NCI-H1105 treated with DMSO at 0.1 percent for 48 hours (cell line): ENCODE data around the gene CBFA2T2.
"Not testable (repeated sequence)": the region's sequence is repeated elsewhere in the genome, so short reads cannot be mapped to it uniquely, and the experiment has no call there.

Experiments
- DNase-seq: peaks from one replicate; lab custom pipeline; 2025; lab: John Stamatoyannopoulos, UW

The CBFA2T2 gene

DNA sequence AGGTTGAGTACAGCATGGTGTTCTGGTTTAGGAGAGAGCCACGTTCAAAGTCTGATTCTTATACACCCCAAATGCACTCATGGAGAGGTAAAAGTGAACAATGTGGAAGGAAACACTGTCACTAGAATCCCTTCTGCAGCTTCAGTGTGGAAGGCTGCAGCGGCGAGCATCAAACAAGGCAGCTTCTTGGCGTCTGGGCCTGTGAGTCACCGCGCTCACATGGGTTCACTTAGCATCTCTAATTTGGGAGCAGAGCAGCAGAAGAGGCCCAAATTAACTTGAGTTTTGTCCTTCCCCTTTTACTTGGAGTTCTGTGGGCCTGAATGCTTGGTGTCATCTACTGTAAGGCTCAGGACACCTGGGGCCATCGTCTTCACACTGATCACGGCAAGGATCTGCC, 207.2 kb downstream of the CBFA2T2 start:
- no peak for DNase-seq

DNA sequence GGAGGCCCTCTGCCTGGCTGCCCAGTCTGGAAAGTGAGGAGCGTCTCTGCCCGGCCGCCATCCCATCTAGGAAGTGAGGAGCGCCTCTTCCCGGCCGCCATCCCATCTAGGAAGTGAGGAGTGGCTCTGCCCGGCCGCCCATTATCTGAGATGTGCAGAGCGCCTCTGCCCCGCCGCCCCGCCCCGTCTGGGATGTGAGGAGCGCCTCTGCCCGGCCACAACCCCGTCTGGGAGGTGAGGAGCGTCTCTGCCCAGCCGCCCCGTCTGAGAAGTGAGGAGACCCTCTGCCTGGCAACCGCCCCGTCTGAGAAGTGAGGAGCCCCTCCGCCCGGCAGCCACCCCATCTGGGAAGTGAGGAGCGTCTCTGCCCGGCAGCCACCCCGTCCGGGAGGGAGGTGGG, 209.1 kb downstream of the CBFA2T2 start:
- not testable (repeated sequence) for DNase-seq
